ENCODE data around the gene TMEM40.

DNA sequence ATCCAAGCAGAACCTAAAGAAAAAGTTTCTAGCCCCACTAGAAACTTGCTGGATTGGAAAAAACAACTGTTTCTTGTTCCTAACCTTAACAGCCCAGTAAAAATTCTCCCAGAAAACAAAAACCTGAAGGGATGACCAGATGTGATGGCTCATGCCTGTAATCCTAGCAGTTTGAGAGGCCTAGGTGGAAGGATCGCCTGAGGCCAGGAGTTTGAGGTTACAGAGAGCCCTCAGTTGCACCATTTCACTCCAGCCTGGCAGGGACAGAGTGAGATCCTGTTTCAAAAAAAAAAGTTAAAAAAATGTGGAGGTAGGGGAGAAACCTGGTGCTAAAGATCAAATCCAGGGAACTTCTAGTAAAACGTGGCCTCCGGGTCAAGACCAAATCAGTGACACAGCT lies 56.6 kb downstream of the TMEM40 start:
- TF ChIP-seq, protein P1, sequence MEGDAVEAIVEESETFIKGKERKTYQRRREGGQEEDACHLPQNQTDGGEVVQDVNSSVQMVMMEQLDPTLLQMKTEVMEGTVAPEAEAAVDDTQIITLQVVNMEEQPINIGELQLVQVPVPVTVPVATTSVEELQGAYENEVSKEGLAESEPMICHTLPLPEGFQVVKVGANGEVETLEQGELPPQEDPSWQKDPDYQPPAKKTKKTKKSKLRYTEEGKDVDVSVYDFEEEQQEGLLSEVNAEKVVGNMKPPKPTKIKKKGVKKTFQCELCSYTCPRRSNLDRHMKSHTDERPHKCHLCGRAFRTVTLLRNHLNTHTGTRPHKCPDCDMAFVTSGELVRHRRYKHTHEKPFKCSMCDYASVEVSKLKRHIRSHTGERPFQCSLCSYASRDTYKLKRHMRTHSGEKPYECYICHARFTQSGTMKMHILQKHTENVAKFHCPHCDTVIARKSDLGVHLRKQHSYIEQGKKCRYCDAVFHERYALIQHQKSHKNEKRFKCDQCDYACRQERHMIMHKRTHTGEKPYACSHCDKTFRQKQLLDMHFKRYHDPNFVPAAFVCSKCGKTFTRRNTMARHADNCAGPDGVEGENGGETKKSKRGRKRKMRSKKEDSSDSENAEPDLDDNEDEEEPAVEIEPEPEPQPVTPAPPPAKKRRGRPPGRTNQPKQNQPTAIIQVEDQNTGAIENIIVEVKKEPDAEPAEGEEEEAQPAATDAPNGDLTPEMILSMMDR (IDR thresholded peaks at IDR 0.05): no peak
- TF ChIP-seq POLR2A (IDR thresholded peaks at IDR 0.05) (no peak), EP300 (IDR thresholded peaks at IDR 0.05) (no peak)
